GM21786 (cell line): ENCODE measurements around the gene E2F6.

Experiments
- ATAC-seq: cut with Tn5 transposase; IDR thresholded peaks from one replicate; pipeline ENCODE4 v1.9.1; 2021; ENCODE audit not compliant: unreplicated experiment

E2F6 gene

DNA sequence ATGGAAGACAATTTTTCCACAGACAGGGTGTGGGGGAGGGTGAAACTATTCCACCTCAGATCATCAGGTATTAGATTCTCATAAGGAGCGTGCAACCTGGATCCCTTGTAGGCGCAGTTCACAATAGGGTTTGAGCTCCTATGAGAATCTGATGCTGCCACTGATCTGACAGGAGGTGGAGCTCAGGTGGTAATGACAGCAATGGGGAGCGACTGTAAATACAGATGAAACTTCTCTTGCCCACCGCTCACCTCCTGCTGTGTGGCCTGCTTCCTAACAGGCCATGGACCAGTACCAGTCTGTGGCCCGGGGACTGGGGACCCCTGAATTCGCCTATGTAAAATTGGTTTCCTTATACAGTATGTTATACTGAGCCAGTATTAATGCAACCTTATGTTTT, 27.3 kb upstream of the E2F6 start:
- ATAC-seq = no peak

DNA sequence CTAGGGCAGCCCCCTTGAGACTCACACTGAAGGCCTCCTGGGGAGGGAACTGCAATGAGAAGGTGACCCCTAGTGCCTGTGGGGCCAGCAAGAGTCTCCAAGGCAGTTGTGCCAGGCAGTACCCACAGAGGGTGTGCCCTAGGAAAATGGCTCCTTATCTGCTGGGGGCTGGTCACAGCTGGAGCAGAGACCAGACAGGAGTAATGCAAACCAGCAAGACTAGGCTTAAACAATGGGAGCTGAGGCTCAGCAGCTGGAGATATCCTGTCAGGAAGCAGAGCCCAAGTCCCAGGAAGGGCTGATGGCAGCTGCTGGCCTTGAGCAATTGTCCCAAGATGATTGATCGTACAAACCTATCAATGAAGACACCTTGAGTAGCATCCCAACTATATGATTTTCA, 26.8 kb upstream of the E2F6 start:
- no peak for ATAC-seq

DNA sequence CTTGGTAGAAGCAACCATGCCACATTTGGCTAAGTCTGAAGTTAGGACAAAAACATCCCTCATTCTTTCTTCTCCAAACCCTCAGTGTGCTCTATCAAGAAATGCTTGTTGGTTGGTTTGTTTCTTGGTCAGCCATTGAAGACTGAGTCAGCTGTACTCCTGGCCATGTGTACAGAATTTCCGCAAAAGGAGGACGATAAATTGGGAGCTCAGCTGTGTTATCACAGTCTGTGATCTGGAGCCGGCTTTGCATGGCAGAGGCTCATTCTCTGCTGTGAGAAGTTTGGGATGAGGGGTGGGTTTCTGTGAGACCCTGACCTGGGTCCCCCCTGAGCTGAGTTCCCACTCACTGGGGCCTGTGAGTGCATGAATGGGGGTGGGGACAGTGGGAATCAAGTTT, 26.3 kb upstream of the E2F6 start:
- no peak for ATAC-seq

DNA sequence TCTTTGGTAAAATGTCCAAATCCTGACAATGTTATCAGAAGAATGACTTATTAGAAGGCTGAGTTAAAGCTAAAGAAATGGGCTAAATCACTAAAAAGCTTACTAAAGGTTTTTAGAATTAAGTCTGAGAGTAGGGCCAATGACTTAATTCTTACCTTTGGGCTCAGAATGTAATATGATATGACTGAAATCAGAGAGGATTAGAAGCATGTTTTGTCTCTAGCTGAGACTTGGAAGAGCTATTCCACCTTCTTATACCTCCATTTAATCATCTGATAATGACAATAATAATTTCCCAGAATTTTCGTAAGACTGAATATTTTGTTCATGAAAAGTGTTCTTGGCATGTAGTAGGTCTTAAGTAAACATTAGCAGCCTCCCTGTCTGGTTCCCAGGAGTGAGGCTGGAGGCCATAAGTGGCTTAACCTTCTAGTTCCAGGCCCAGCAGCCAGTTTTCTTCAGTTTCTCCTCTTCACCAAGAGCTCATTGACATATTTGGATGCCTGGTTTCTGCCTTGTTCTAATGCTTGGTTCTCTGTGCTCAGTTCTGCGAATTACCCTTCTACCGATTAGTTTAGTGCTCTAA, 25.5 kb upstream of the E2F6 start:
- no peak for ATAC-seq

DNA sequence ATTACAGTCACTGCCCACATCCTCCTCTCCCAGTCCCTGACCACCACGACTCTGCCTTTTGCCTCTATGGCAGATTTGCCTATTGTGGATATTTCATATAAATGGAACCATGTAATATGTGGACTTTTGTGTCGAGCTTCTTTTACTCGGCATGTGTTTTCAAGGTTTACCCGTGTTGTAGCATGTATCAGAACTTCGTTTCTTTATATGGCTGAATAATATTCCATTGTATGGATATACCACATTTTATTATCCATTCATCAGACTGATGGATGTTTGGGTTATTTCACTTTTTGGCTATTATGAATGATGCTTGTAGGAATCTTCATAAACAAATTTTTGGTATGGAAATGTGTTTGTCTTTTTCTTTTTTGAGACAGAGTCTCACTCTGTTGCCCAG, 24.2 kb upstream of the E2F6 start:
- no peak for ATAC-seq

DNA sequence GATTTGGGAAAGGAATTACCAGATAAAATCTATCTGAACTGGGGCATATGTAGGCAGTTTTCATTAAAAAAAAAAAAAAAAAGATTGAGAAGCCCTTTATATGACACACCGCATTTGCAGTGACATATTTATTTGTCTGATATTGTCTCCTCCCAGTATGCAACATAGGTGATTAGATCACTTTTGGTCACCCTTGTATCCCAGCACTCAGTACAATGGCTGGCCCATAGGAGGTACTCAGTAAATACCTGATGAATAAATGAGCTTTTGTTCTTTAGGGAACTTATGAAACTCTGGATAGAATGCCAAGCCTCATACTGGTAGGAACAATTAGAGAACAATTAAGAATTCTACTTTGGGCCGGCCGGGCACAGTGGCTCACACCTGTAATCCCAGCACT, 22.8 kb upstream of the E2F6 start:
- no peak for ATAC-seq

DNA sequence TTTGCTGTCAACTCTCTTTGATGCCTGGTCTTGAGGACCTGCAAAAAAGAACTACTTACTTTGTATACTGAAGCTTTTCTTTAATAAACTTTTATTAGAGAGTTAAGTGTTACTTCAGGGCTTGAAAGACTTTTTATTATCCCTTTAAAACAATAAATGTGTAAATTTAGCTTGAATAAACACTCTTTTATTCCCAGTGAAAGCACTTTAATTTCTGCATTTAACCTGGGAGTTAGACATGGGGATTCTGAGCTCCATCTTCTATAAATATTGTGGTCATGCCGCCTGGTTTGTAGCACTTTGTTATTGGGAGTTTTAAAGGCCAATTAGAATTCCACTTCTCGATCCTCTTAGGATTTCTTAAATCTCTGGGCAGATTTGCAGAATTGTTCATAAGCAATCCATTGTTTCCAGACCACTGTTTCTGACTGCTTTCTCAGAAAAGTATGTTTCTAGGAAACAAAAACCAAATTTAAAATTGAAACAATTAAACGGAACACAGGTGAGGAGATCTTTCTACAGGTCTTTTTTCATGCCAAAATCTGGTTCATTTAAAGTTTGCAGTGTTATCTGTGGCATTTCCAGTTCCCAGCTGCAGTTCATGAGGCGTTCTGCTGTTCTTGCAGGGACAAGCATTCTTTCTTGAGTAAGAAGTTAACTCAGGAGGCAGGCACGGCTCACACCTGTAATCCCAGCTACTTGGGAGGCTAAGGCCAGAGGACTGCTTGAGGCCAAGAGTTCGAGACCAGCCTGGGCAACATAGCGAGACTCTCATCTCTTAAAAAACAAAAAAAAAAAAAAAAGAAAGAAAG, 18.1 kb upstream of the E2F6 start:
- no peak for ATAC-seq

DNA sequence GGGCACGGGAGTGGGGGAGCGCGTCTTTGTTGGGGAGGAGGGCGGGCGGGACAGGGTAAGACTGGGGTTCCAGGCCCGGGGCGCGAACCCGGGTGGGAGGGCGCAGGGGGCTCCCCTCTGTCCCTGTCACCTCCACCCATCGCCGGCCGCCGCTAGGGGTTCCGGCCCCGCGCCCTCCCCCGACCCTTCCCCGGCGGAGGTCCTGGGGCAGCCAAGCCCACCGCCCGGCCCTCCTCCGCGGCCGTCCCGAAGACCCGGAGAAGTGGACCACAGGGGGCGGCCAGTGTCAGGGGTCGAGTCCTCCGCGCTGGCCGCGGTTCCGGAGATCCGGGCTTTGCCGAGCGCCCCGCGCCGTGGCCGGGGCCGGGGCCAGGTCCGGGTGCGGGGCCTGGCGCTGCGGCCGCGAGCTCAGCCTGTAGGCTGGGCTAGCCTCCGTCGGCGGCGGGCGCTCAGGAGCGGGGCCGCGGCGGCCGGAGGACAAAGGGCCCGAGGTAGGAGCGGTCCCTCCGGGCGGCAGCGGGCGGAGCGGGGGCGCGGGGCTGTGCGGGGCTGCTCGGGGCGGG, 16.6 kb upstream of the E2F6 start:
- no peak for ATAC-seq

DNA sequence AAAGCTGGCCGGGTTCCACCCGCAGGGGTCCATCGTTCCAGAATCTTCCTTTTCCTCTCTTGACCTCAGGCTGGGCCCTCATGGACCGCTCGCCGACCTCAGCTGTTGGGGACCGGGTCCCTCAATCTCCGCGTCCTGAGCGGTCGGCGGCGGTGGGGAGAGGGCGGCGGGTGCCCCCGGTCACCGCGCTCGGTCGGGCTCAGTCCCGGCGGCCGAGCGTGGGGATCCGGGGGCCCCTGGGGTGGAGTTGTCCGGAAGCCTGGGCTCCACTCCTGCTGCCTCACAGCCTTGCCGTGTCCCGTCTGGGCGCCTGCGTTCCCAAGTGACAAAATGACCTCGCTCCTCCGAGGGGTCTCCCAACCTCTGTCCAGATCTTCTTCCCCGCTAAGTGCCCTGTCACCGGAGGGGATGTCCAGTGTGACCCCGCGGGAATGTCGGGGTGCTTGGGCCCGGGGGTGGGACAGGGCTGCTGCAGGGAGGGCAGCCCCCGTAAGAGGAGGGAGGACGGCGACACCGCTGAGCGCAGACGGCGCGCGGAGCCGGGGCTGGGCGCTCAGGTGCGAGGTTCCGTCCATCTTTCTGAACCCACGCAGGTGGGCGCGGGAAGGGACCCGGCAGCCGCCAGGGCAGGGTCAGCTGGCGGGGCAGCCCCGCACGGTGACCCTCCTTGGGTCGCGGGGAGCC, 16.0 kb upstream of the E2F6 start:
- no peak for ATAC-seq

DNA sequence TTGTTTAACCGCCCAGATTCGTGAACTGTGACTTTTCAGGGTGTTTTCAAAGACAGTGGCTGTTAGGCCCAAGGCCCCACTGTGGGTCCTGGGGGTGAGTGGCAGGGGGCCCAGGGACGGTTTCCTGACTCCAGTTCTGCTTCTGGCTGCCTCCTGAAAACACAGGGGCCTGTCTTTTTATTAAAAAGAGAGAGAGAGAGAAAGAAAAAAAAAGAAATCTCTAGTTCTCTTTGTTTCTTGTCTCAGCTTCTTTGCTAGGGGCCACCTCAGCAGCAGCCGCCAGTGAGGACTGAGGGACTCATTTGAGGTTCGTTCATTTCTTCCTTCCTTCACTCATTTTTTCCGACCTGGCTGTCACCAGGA, 15.4 kb upstream of the E2F6 start:
- no peak for ATAC-seq

DNA sequence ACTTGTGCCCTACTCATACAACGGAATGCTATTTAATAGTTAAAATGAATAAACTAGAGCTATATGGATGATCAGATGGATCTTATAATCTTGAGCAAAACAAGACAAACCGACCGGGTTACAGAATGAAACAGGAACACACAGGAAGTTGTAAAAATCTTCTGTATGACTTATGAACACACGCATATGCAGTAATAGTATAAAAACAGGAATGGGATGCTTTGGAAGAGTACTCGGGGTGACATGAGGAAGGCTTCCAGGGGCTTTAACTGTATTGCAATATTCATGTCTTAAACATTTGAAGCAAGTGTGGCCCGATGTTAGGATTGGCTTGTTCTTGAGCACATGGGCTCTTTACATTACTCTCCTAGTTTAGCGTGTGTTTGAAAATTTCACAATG, 14.9 kb upstream of the E2F6 start:
- no peak for ATAC-seq

DNA sequence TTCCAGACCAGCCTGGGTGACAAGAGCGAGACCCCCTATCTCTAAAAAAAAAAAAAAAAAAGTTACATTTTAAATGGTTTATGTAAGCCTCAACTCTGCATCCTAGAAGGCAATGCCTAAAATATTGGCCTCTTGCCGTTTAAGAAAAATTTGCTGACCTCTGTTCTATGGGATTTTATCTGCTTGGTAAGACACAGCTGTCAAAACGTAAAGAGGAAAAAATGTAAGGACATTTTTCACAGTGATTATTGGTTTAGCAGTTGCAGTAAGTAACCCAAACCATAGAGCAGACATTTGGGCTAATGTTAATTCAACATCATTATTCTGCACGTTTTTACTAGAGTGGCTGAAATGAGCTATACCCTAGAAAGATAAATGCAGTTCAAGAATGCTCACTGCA, 14.4 kb upstream of the E2F6 start:
- ATAC-seq = no peak

DNA sequence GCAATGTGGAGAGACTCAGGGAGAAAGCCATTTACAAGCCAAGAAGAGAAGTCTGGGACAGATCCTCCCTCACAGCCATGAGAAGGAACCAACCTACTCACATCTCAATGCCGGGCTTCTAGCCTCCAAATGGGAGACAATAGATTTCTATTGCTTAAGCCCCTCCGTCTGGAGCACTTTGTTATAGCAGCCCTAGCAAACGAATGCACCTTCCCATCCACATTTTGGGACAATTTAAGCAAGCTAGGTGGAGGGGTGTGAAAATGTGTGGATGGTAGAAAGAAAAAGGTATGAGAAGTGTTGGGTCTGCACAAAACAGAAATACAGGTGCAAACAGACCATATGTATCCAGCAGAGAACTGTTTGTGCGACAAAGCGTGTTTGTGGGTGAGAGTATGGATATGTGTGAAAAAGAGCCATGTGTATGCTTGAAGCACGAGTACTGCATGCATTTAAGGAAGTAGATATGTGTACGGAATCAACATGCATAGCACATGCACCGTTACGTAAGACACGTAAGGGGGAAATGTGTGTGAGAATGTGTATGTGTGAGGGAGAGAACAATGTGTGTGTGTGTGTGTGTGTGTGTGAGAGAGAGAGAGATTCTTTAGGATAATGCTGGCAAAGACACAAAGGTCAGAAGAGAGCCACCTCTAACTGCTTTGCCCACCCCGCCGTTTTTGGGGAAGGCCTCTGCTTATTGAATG, 13.1 kb upstream of the E2F6 start:
- ATAC-seq = no peak

DNA sequence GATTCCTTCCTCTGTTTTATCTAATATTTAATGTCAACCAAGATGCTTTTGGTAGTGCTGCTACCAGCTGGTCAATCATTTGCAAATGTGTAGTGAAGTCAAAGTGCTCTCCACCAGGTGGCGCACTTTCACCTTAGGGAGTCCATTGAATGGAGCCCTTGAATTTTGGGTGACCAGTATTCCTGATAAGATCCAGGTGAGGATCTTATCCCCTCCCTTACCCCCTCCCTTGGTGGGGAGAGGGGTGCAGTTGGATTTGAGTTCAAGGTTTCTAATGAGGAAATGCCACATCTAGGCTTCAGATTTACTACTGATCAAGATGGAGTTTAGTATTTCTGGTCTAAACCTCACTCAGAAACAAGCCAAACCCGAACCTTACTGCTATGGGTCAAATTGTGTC, 12.0 kb upstream of the E2F6 start:
- peak; percentile 82 for ATAC-seq

DNA sequence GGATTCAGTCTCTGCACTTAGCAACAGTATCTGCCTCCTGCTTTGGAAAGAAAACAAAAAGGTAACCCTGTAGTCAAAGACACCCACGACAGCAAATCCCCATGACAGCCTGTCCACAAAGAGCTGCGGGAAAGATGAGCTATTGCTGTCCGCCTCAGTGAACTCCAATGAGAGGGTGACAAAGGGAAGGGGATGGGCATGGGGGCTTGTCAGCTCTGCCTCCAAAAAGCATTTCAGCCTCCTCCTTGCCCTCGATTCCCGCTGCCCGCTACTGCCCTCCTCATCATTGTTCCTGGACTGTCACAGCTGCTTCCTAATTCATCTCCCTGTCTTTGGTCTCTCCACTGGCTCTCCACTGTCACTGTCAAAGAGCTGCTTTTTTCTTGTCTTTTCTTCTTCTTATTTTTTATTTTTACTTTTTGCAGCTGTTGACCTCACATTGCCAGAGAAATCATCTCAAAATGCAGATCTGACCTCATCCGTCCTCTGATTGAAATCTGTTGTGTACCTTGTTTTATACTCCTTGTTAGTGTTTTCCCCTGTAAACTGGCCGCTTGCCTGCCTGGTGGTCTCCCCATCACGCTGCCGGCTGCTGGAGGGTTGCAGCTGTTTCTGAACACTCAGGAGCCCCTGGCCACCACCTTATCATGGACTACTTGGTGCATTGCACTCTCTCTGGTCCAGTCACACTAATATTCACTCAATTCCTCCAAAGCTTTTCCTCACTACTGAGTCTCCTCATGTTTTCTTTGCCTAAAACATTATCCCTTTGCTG, 7.9 kb upstream of the E2F6 start:
- ATAC-seq = no peak

DNA sequence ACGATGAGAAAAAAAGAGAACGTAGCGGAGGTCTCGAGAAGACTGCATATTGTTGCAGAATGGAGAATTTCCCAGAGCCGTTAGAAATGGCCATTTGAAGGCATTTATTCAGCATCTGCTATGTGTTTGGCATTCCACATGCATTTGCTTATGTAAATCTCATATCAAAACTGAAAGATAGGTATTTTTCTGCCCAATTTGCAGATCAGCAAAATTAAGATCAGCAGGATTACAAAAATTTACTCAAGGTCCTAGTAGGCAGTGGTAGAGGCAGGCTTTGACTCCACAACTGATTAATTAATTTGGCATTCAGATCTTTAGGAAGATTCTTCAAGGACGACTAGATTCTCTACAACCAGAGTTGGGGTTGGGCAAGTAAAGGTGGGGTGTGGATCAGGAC, 1.8 kb upstream of the E2F6 start:
- no peak for ATAC-seq

DNA sequence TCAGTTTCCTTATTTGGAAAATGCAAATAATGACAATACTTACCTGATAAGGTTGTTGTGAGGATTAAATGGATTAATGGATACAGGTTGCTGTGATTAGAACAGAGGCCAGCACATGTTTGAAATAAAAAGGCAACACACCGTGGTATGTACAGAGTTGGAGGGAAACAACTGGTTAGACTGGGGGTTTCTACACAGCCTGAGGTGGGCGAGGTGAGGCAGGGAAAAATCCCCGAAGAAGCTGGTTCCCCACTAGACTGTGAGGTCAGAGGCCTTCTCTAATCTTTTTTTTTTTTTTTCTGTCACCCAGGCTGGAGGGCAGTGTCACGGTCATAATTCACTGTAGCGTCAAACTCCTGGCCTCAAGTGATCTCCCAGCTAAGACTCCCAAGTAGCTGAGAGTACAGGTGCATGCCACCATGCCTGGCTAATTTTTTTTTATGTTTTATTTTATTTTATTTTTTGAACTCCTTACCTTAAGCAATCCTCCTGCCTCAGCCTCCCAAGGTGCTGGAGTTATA, 1.2 kb upstream of the E2F6 start:
- no peak for ATAC-seq

DNA sequence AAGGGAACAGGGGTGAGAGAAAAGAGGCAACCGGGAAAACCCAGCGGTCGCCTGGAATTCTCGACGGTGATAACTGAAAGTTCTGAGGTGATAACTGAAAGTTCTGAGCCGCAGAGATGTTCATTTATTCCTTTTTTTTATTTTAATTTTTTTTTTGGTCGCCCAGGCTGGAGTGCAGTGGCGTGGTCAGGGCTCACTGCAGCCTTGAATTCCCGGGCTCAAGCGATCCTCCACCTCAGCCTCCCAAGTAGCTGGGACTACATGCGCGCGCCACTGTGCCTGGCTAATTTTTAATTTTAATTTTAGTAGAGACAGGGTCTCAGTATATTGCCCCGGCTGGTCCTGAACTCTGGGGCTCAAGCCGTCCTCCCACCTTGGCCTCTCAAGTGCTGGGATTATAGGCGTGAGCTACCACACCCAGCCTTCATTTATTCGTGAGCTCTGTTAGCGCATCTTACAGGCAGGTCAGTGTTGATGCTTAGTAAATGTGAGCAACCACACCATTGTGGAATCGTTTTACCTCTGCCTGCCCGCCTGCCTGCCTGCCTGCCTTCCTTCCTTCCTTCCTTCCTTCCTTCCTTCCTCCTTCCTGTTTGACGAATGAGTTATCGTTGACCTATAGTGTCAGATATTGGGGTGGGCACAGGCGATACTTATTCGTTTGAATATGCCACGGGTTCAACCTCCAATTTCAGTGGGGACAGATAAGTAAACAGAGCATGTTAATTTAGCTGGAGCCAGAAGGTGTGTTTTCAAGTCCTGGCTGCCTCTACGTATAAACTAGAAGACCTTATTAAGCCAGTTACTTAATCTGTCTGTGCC, 557 bp upstream of the E2F6 start:
- ATAC-seq = peak; percentile 23

DNA sequence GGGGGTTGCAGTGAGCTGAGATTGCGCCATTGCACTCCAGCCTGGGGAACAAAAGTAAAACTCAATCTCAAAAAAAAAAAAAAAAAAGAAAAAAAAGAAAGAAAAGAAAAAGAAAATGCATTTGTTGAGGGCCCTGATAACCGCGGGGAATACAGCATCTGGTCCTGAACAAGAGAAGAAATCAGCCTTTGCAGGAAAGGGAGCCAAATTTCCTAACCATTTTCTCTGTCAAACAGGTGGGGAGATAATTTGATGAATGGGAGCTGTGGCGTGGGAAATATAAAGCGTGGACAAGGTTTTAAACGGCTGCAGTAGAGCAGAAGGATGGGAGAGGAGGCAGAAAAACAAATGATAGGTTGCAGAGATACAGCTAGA, 864 bp downstream of the E2F6 start:
- no peak for ATAC-seq

DNA sequence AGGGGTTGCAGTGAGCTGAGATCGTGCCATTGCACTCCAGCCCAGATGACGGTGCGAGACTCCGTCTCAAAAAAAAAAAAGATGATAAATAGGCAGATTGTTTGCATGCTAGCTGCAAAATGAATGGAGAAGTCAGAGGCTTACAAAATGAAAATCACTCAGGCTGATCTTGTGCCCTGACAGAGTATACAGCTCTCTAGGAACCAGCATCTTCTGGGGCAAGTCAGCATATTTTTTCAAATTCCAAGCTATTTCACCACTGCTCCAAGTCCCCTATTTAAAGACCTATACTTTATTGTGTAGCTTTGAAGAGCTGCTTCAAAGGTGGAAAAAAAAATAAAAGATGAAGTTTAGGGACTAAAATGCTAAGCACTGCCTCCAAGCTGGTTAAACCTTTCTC, 6.1 kb downstream of the E2F6 start:
- no peak for ATAC-seq
